AG04449 (cell line): Measurements from ENCODE around the gene TMEM229A.
"Not testable (repeated sequence)": the region's sequence is repeated elsewhere in the genome, so short reads cannot be mapped to it uniquely, and the experiment has no call there.

Source experiments
- CTCF ChIA-PET: fragments of 350-600 bp; formaldehyde crosslinking; extraction: SDS; loops from one replicate; lab custom pipeline; 2021; ENCODE audit warnings: antibody characterized with exemption; lab: Yijun Ruan, JAX
- POLR2A ChIA-PET: fragments of 400-600, 350-600 bp; formaldehyde crosslinking; extraction: SDS; loops from one replicate; lab custom pipeline; 2020; ENCODE audit warnings: antibody characterized with exemption, inconsistent platforms; lab: Yijun Ruan, JAX
- DNase-seq: peaks from one replicate; pipeline ENCODE4 v3.0.0-alpha.2; 2010; ENCODE audit warnings: low read depth, low spot score
- H3K4me3 ChIP-seq: 2 replicates; pipeline ENCODE4 v1.5.1; 2011; ENCODE audit warnings: low read depth, mild to moderate bottlenecking, control low read depth, low read length
- CTCF ChIP-seq: IDR thresholded peaks from one replicate; pipeline ENCODE4 v1.5.1; 2011; ENCODE audit warnings: mild to moderate bottlenecking, moderate library complexity, low read length, control low read depth, inconsistent platforms; ENCODE audit not compliant: insufficient read depth; ENCODE audit errors: missing control alignments

Gene TMEM229A

GRCh38 chr7:124029396-124030188 lies 3.3 kb downstream of the TMEM229A start:
- ChIA-PET POLR2A (no interaction called here), CTCF (no interaction called here)
- no peak for DNase-seq
- no peak for TF ChIP-seq CTCF
- H3K4me3 ChIP-seq = no peak overlapping the region

DNA sequence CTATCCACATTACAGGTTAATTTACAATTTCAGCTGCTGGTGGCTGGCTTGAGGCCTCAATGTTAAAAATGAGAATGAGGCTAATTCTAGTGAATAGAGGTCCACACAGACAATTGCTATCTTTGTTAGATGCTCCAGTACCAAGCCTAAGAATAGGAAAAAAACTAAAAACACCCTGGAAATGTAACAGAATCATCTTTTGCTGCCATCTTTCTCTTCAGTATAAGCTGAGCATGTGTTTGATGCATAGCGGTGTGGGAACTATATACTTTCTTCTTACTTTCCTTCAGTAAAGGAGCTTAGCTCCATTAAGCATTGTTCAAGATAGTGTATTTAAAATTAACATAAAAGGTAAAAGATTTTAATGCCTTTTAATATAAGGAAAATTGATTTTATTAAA lies 5.6 kb downstream of the TMEM229A start:
- no peak overlapping the region for H3K4me3 ChIP-seq
- POLR2A ChIA-PET = no interaction called here
- CTCF ChIA-PET = no interaction called here
- TF ChIP-seq CTCF = no peak
- DNase-seq = no peak

DNA sequence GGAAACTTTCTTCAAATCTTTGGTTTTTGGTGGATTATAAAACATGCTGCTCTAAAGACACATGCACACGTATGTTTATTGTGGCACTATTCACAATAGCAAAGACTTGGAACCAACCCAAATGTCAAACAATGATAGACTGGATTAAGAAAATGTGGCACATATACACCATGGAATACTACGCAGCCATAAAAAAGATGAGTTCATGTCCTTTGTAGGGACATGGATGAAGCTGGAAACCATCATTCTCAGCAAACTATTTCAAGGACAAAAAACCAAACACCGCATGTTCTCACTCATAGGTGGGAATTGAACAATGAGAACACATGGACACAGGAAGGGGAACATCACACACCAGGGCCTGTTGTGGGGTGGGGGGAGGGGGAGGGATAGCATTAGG lies 8.5 kb downstream of the TMEM229A start:
- H3K4me3 ChIP-seq, POLR2A ChIA-PET, CTCF ChIA-PET, DNase-seq: not testable (repeated sequence)

DNA sequence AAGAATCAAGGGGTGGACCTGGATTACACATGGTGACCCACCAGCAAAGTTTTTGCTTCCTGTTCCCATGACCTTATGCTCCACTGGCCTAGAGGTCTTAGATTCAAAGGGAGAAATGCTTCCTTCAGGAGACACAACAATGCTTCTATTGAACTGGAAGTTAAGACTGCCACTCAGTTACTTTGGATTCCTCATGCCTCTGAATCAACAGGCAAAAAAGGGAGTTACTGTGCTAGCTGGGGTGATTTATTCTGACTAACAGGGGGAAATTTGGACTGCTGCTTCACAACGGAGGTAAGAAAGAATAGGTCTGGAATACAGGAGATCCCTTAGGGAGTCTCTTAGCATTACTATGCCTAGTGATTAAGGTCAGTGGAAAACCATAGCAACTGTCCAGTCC lies 10.3 kb downstream of the TMEM229A start:
- no peak overlapping the region for H3K4me3 ChIP-seq
- no peak for DNase-seq
- TF ChIP-seq CTCF = no peak
- ChIA-PET POLR2A (no interaction called here), CTCF (no interaction called here)

DNA sequence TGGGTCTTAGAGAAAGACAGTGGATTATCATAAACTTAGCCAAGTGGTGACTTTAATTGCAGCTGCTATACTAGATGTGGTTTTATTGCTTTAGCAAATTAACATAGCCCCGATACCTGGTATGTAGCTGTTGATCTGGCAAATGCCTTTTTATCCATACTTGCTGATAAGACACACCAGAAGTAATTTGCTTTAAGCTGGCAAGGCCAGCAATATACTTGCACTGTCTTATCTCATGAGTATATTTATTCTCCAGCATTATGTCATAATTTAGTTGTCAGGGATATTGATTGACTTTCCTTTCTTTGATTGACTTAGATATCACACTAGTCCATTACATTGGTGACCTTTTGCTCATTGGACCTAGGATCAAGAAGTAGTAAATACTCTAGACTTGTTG lies 12.8 kb downstream of the TMEM229A start:
- H3K4me3 ChIP-seq = no peak overlapping the region
- ChIA-PET POLR2A (no interaction called here), CTCF (no interaction called here)
- no peak for TF ChIP-seq CTCF
- DNase-seq = no peak

GRCh38 chr7:124013306-124013705 lies 19.6 kb downstream of the TMEM229A start:
- no peak for DNase-seq
- CTCF ChIA-PET = no interaction called here
- POLR2A ChIA-PET = no interaction called here
- no peak for TF ChIP-seq CTCF
- H3K4me3 ChIP-seq = no peak overlapping the region

DNA sequence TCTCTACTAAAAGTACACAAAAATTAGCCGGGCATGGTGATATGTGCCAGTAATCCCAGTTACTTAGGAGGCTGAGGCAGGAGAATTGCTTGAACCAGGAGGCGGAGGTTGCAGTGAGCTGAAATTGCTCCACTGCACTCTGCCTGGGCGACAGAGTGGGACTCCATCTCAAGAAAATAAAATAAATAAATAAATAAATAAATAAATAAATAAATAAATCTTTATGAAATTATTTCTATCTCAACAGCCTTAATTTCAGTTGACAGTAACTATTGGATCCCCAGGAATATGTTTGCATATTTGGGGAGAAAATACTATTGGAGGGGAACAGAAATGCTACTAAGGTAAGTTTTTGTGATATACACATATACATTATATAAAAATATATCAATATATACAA lies 20.0 kb downstream of the TMEM229A start:
- no peak for DNase-seq

More for the DNA sequence above, 20.0 kb downstream of the TMEM229A start:
- H3K4me3 ChIP-seq = no peak overlapping the region
- CTCF ChIA-PET = no interaction called here
- TF ChIP-seq CTCF = no peak
- POLR2A ChIA-PET = no interaction called here
